Lower lobe of right lung (tissue), 2 donors: ENCODE results near the gene FMNL2. TPM values are rescaled to one million over a fixed set of nuclear protein-coding genes. Genes with fewer than 3 reads are reported as not detected.

Experiments
- ATAC-seq, 2 donors: fragments of 200-7000 bp; cut with Tn5 transposase; one replicate each; pipeline ENCODE4 v1.9.1; 2020 to 2022; ENCODE audit warnings: mild to moderate bottlenecking in 2 of 2, moderate library complexity in 2 of 2
- DNase-seq: peaks from one replicate; pipeline ENCODE4 v3.0.0-alpha.2; 2020
- H3K27ac ChIP-seq: fragments of 200-600 bp; one replicate; pipeline ENCODE4 v1.8.0; 2022
- H3K27me3 ChIP-seq: fragments of 200-600 bp; one replicate; pipeline ENCODE4 v1.8.0; 2022; ENCODE audit warnings: low read depth
- H3K36me3 ChIP-seq: fragments of 200-600 bp; one replicate; pipeline ENCODE4 v1.8.0; 2022; ENCODE audit warnings: mild to moderate bottlenecking
- H3K4me1 ChIP-seq: fragments of 200-600 bp; one replicate; pipeline ENCODE4 v1.8.0; 2022
- H3K4me3 ChIP-seq: fragments of 200-600 bp; one replicate; pipeline ENCODE4 v1.8.0; 2022; ENCODE audit warnings: mild to moderate bottlenecking
- H3K9me3 ChIP-seq: fragments of 200-600 bp; one replicate; pipeline ENCODE4 v1.8.0; 2022
- CTCF ChIP-seq: fragments of 200-600 bp; IDR thresholded peaks from one replicate; pipeline ENCODE4 v1.8.0; 2022; ENCODE audit warnings: antibody characterized with exemption, mild to moderate bottlenecking
- intact Hi-C: fragments of 100-400 bp; cut with DNase I; formaldehyde crosslinking; loops from one replicate; pipeline ENCODE4 v1.11.0; 2022
- total RNA-seq: library from RNA; stranded (reverse); fragmentation: NEBNext Ultra II Directional; extraction: Animal tissue kit (Norgen Biotek cat#: 25700); gene quantifications from one replicate; pipeline ENCODE4 v1.2.1, GENCODE V29; 2021
- donor health status: DM: no; HTN: yes; CAD: no; lungs with severe emphysema.

FMNL2 gene
- total RNA-seq, 1 donor from 2014 or later = 77.9 TPM

- Histone ChIP-seq H3K27me3 (no peaks in the 10 kb centered on the region), H3K27ac (no peak overlapping the region), H3K9me3 (no peaks in the 10 kb centered on the region), H3K36me3 (peaks cover 25% of the 10 kb centered on the region), H3K4me1 (no peaks in the 10 kb centered on the region), H3K4me3 (no peak overlapping the region)
- ATAC-seq (no peak), DNase-seq (no peak)
- TF ChIP-seq CTCF = no peak
- intact Hi-C loops = no loop called here
Observed at GRCh38 chr2:152562198-152562884, 227.4 kb downstream of the FMNL2 start.

- DNase-seq (no peak), ATAC-seq (no peak)
- Histone ChIP-seq H3K27ac (no peak overlapping the region), H3K4me1 (no peaks in the 10 kb centered on the region), H3K27me3 (no peaks in the 10 kb centered on the region), H3K4me3 (no peak overlapping the region), H3K9me3 (no peaks in the 10 kb centered on the region), H3K36me3 (peaks cover 23% of the 10 kb centered on the region)
- TF ChIP-seq CTCF = no peak
- intact Hi-C loops = no loop called here
Observed at GRCh38 chr2:152563764-152564163, 228.8 kb downstream of the FMNL2 start.

GRCh38 chr2:152564754-152565551 lies 230.0 kb downstream of the FMNL2 start:
- peaks cover 12% of the 10 kb centered on the region for H3K36me3 ChIP-seq
- H3K4me3 ChIP-seq = no peak overlapping the region
- ATAC-seq (no peak), DNase-seq (no peak)
- H3K27me3 ChIP-seq = no peaks in the 10 kb centered on the region
- TF ChIP-seq CTCF = no peak
- no peaks in the 10 kb centered on the region for H3K9me3 ChIP-seq
- intact Hi-C loops = no loop called here
- no peaks in the 10 kb centered on the region for H3K4me1 ChIP-seq
- H3K27ac ChIP-seq = no peak overlapping the region

GRCh38 chr2:152565884-152566727 lies 231.1 kb downstream of the FMNL2 start:
- H3K27me3 ChIP-seq = no peaks in the 10 kb centered on the region
- peaks cover 6% of the 10 kb centered on the region for H3K4me1 ChIP-seq
- no peaks in the 10 kb centered on the region for H3K9me3 ChIP-seq
- DNase-seq (no peak), ATAC-seq (peak in 1 of 2 donors; percentile 59)
- TF ChIP-seq CTCF = no peak
- no peak overlapping the region for H3K4me3 ChIP-seq
- peaks cover 7% of the 10 kb centered on the region for H3K36me3 ChIP-seq
- intact Hi-C loops = no loop called here
- no peak overlapping the region for H3K27ac ChIP-seq

- intact Hi-C loops = no loop called here
- Histone ChIP-seq H3K27ac (no peak overlapping the region), H3K36me3 (peaks cover 1% of the 10 kb centered on the region), H3K4me3 (no peak overlapping the region), H3K27me3 (no peaks in the 10 kb centered on the region), H3K9me3 (no peaks in the 10 kb centered on the region), H3K4me1 (peaks cover 6% of the 10 kb centered on the region)
- ATAC-seq (peak; percentile 57 to 68), DNase-seq (no peak)
- TF ChIP-seq CTCF = no peak
Observed at GRCh38 chr2:152566728-152567069, 231.7 kb downstream of the FMNL2 start.
